Testis (tissue), 3 donors: ENCODE results near the gene SCAMP5. TPM values are rescaled to one million over a fixed set of nuclear protein-coding genes. Genes with fewer than 3 reads are reported as not detected.

Experiments used
- DNase-seq: peaks from one replicate; pipeline ENCODE4 v3.0.0-alpha.2; 2019
- H3K27ac ChIP-seq, 2 donors: fragments of 200-600 bp; sonication (generic); one replicate each; pipeline ENCODE4 v1.5.1; 2019
- H3K27me3 ChIP-seq: fragments of 200-600 bp; sonication (generic); one replicate; pipeline ENCODE4 v1.5.1; 2019
- H3K36me3 ChIP-seq: fragments of 200-600 bp; sonication (generic); one replicate; pipeline ENCODE4 v1.5.1; 2017; ENCODE audit warnings: low read depth; ENCODE audit errors: missing control alignments
- H3K4me1 ChIP-seq: fragments of 200-600 bp; sonication (generic); one replicate; pipeline ENCODE4 v1.5.1; 2019
- H3K4me3 ChIP-seq, 2 donors: fragments of 200-600 bp; sonication (generic); one replicate each; pipeline ENCODE4 v1.5.1; 2017 to 2019
- H3K9me3 ChIP-seq: fragments of 200-600 bp; sonication (generic); one replicate; pipeline ENCODE4 v1.5.1; 2017
- CTCF ChIP-seq, 3 experiments: fragments of 450-650 bp in 2 of 3; fragments of 200-600 bp in 1 of 3; sonication (generic) in 1 of 3; IDR thresholded peaks; one replicate each; pipeline ENCODE4 v1.5.1; 2016 to 2019; ENCODE audit warnings: antibody characterized with exemption in 3 of 3, mild to moderate bottlenecking in 2 of 3, moderate library complexity in 1 of 3
- POLR2A ChIP-seq: fragments of 450-650 bp; IDR thresholded peaks from one replicate; pipeline ENCODE4 v1.6.1; 2017; ENCODE audit warnings: antibody characterized with exemption, mild to moderate bottlenecking, moderate library complexity
- WGBS, 2 donors: methylation state at CpG; one replicate each; pipeline ENCODE4 v1.1.5; 2018; 5-methylcytosine and 5-hydroxymethylcytosine counted together
- intact Hi-C: fragments of 100-400 bp; cut with DNase I; formaldehyde crosslinking; loops from one replicate; pipeline ENCODE4 v1.15.1; 2023; ENCODE audit warnings: low total_unique reads
- polyA plus RNA-seq: library from polyadenylated mRNA; stranded (reverse); fragments of 350-450 nt; fragmentation: Illumina TruSeq; extraction: RNeasy Lipid Tissue Mini Kit (QIAGEN cat#74804); gene quantifications from one replicate; pipeline ENCODE4 v1.2.3, GENCODE V29; 2014; ENCODE audit warnings: low read depth, low replicate concordance; ENCODE audit not compliant: insufficient read depth
- total RNA-seq, 2 donors: library from RNA; depleted of rRNA; stranded (reverse); fragments of >200 nt; gene quantifications; one replicate each; pipeline ENCODE4 v1.2.3, GENCODE V29; 2016

SCAMP5 gene
- total and polyA plus RNA-seq, 3 donors from 2014 or later: 25.3 to 37.0 (median 27.4) TPM

- H3K36me3 ChIP-seq: no peaks in the 10 kb centered on the region
- intact Hi-C loops: no loop called here
- H3K27ac ChIP-seq: no peak overlapping the region
- DNase-seq: no peak
- 78 to 94% methylated on average over 2 of the region's 2 CpGs for WGBS, 2 donors
- H3K4me1 ChIP-seq: peaks cover 5% of the 10 kb centered on the region
- no peaks in the 10 kb centered on the region for H3K9me3 ChIP-seq
- TF ChIP-seq CTCF (IDR thresholded peaks at IDR 0.05): no peak
- TF ChIP-seq POLR2A: no peak
- H3K27me3 ChIP-seq: no peaks in the 10 kb centered on the region
- no peak overlapping the region for H3K4me3 ChIP-seq
These were observed 27.4 kb downstream of the SCAMP5 start for GRCh38 chr15:75022783-75023180.

- intact Hi-C loops: no loop called here
- WGBS, 2 donors: 2% methylated on average over 40 of the region's 40 CpGs
- peak; percentile 99 for DNase-seq
These were observed 28.0 kb downstream of the SCAMP5 start, which contains the start of gene PPCDC for GRCh38 chr15:75023181-75023871. PPCDC (plus strand) TSS chr15:75023590; CDS start chr15:75028319, 4,729 bp downstream.

DNA sequence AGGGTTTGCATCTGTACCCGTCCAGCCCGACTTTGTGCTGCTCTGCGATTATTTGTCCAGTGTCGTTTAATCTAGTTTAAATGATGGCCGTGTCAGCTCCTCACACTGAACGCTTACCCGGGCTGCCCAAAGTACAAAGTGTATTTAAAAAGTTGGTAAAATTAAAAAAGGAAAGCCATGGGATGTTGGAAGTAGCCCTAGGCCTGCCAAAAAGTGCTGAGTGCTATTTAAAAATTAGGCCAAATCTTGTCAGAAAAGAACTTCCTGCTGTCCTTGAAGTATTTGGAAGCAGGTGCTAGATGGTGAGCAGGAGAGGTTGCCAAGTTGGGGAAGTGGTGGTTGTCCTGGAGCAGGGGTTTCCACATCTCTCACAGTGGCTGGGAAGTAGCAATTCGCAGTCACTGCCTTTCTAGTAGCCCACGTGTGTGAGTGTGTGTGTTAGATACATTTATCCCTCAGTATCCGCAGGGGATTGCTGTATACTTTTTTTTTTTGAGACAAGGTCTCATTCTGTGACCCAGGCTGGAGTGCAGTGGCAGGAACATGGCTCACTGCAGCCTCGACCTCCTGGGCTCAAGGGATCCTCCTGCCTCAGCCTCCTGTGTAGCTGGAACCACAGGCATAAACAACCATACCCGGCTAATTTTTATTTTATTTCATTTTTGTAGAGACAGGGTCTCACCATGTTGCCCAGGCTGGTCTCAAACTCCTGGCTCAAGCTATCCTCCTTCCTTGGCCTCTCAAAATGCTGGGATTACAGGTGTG, 28.7 kb downstream of the SCAMP5 start:
- H3K4me3 ChIP-seq: peak overlapping the region; percentile 71 to 80
- H3K27ac ChIP-seq: peak overlapping the region; percentile 64 to 82
- intact Hi-C loops: no loop called here
- DNase-seq: peak; percentile 50
- no peak for TF ChIP-seq POLR2A
- 7 to 9% methylated on average over 12 of the region's 12 CpGs for WGBS, 2 donors
- peaks cover 5% of the 10 kb centered on the region for H3K4me1 ChIP-seq
- H3K27me3 ChIP-seq: no peaks in the 10 kb centered on the region
- no peaks in the 10 kb centered on the region for H3K9me3 ChIP-seq
- no peaks in the 10 kb centered on the region for H3K36me3 ChIP-seq

More at GRCh38 chr15:75023181-75023871, 28.0 kb downstream of the SCAMP5 start, which contains the start of gene PPCDC:
- TF ChIP-seq POLR2A: peak; percentile 63
- TF ChIP-seq CTCF (IDR thresholded peaks at IDR 0.05): no peak
- peaks cover 5% of the 10 kb centered on the region for H3K4me1 ChIP-seq
- no peaks in the 10 kb centered on the region for H3K9me3 ChIP-seq
- no peaks in the 10 kb centered on the region for H3K36me3 ChIP-seq
- H3K27ac ChIP-seq: peak within 1 kb of the TSS; percentile 64 to 82
- peak within 1 kb of the TSS; percentile 71 to 80 for H3K4me3 ChIP-seq
- no peaks in the 10 kb centered on the region for H3K27me3 ChIP-seq

GRCh38 chr15:75025107-75025506, 29.7 kb downstream of the SCAMP5 start:
- Histone ChIP-seq H3K27me3 (no peaks in the 10 kb centered on the region), H3K4me3 (no peak overlapping the region), H3K27ac (no peak overlapping the region), H3K36me3 (no peaks in the 10 kb centered on the region), H3K9me3 (no peaks in the 10 kb centered on the region), H3K4me1 (peaks cover 13% of the 10 kb centered on the region)
- TF ChIP-seq POLR2A: no peak
- no peak for TF ChIP-seq CTCF (IDR thresholded peaks at IDR 0.05)
- intact Hi-C loops: loop anchor here (5.0 kb wide), 1 partner anchor 177 kb away; the partner anchor contains the start of gene C15orf39
- 70 to 77% methylated on average over 3 of the region's 3 CpGs for WGBS, 2 donors
- no peak for DNase-seq

GRCh38 chr15:75025548-75026260, 30.3 kb downstream of the SCAMP5 start:
- no peak for TF ChIP-seq CTCF (IDR thresholded peaks at IDR 0.05)
- TF ChIP-seq POLR2A: no peak
- WGBS, 2 donors: 88 to 95% methylated on average over 5 of the region's 5 CpGs
- Histone ChIP-seq H3K36me3 (no peaks in the 10 kb centered on the region), H3K27me3 (no peaks in the 10 kb centered on the region), H3K27ac (no peak overlapping the region), H3K4me1 (peaks cover 18% of the 10 kb centered on the region), H3K4me3 (no peak overlapping the region), H3K9me3 (no peaks in the 10 kb centered on the region)
- intact Hi-C loops: loop anchor here (5.0 kb wide), 1 partner anchor 177 kb away; the partner anchor contains the start of gene C15orf39
- no peak for DNase-seq
